SIG-M5 (cell line): ENCODE data around the gene CYB561.
"Not testable (repeated sequence)": the region's sequence is repeated elsewhere in the genome, so short reads cannot be mapped to it uniquely, and the experiment has no call there.

Experiments used
- DNase-seq: peaks from one replicate; lab custom pipeline; 2025; lab: John Stamatoyannopoulos, UW

CYB561 gene

DNA sequence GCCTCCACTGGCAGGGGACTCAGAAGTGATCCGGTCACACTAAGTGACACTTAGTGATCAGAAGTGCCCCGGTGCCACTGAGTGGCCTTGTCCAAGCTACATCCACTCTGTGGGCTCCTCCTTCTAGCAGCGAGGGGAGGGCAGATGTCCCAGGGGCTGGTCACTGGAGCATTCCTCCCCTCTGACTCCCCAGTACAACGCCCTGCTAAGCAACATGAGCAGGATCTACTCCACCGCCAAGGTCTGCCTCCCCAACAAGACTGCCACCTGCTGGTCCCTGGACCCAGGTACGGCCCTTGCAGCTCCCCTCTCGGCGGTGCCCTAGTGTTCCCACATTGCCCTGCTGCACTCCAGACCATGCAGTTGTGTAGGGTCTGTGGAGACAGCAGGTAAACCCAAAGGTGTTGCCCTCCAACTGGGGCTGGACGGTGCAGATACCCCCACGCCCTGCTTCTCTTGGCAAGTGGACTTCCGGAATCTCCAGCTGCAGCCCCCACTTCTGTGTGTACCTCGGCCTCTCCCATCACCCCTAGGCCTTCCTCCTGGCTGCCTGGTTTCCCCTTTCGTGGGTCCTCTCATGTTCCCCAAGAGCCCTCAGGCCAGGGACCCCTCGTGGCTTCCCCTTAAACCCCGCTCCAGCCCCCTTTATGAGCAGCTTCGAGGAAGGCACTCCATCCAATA, 32.8 kb upstream of the CYB561 start:
- no peak for DNase-seq

DNA sequence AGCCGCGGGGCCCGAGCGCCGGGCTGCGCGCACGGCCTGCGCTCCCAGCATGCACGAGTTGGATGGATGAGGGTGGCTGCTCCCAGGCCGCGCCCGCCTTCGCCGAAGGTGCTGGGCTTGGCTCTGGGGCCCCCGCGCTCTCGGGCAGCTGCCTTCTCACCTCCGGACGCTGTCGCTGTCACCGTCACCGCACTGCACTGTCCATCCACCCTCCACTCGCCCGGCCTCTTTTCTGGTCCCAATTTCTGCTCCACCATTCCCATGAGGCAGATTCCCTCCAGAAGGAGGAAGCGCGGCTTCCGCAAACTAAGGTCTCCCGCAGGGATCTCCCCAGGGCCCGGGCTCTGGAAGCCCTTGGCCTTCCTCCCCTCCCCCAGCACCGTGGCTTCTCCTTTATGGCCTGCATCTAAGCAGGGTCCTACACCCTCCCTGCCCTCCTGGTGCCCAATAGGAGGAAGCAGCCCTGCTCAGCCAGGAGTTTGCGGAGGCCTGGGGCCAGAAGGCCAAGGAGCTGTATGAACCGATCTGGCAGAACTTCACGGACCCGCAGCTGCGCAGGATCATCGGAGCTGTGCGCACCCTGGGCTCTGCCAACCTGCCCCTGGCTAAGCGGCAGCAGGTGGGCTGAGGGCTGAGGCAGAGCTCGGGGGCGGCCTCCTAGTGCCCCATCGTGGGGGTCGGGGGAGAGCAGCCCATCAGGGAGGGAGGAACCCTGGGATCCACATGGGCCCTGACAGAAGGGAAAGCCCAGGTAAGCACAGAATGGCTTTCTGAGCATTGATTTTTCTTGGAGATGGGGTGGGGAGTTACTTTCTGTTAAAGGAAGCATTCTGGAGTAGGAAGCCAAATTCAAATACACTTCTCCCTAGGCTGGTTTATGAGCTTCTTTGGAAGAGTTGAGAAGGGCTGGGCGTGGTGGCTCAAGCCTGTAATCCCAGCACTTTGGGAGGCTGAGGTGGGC, 31.7 kb upstream of the CYB561 start:
- no peak for DNase-seq

DNA sequence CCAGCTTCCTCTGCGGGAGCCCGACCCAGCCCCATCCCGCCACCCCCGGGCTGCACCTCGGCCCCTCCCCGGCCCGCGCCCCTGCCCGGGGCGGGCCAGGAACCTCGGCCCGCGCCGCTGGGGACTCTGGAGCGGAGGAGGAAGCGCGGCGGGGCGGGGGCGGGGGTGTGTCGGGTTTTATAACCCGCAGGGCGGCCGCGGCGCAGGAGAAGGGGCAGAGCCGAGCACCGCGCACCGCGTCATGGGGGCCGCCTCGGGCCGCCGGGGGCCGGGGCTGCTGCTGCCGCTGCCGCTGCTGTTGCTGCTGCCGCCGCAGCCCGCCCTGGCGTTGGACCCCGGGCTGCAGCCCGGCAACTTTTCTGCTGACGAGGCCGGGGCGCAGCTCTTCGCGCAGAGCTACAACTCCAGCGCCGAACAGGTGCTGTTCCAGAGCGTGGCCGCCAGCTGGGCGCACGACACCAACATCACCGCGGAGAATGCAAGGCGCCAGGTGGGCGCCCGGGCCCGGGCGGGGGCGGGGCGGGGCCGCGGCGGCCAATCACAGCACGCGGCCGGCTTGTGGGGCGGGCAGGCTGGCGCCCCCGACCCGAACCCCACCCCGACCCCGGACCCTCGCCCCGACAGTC, 30.9 kb upstream of the CYB561 start, which contains the start of gene ACE:
ACE (plus strand) TSS at position 208 of the 626 bp plus-strand sequence; CDS start at position 242, 34 bp downstream.
- DNase-seq = no peak

DNA sequence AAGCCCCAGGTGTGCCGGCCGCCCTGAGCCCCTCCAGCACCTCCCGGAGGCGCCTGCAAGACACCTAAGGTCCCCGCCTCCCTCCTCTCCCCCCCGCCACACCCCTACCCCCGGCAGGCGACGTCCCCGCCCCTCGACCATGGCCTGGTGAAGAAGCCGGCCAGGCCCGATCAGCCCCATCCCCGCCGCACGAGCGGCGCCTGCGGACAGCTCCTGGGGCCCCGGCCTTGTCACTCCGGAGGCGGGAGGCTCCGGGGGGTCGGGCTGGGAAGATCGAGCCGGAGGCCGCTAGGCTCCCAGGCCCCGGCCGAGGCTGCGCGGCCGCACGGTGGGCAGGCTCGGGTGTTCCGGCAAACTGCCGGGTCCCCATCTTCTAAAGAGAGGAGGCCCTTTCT, 30.4 kb upstream of the CYB561 start:
- no peak for DNase-seq

- DNase-seq = no peak
Measured at GRCh38 chr17:63475491-63476412, 29.6 kb upstream of the CYB561 start.

DNA sequence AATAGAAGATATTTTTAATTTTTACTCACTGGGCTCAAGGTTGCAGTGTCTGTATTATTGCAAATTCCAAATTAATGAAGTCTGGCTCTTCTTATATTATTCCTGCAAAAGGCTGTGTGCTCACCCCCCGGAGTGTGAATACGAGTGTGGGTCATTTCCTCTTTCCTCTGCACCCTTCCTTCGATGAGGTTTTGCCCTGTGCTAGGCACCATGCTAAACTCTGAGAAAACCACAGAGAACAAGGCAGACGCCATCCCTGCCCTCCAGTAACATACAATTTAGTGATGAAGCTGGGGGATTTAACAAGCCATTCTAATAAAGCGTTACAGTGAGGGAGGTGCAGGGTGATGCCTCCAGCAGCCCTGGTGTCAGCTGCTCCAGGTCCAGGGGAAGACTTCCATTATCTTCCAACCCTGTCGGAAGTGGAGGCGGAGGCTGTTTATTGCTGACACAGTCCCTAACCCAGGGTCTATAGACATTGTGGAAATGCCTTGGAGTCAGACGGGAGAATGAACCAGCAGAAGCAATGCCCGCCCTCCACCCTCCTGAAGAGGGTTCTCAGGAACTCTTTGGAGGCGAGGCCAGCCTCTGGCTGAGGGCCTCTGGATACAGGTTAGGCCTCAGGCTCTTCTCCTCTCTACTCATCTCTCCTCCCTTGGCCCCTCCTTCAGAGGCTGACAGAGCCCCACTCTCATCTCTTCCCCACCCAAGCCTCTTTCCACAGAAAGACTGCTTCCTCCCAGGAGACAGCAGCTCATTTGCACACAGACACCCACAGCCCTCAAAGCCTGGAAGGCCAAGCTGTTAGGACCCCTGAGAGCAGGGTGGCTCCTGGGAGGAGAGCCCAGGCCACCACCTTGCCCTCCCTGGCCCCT, 28.7 kb upstream of the CYB561 start:
- DNase-seq = no peak

GRCh38 chr17:63474174-63474573, 28.1 kb upstream of the CYB561 start:
- no peak for DNase-seq

- not testable (repeated sequence) for DNase-seq
Measured at GRCh38 chr17:63468099-63468498, 22.0 kb upstream of the CYB561 start.

DNA sequence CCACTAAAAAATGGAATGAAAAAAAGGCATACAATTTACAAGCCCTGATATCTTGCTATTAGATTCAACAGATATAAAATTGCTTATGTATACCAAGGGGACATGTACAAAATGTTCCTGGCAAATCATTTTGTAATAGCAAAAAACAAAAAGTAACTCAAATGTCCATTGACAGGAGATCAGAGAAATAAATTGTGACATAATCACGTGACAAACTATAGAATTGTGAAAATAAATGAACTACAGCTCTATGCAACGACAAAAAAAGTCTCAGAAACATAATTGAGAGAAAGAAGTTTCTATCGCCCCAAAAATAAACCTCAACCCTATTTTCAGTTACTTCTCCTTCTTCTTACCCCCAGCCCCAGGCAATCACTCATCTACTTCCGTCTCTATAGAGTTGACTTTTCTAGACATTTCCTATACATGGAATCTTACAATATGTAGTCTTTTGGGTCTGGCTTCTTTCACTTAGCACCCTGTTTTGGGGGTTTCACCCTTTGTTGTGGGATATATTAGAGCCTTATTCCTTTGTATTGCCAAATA, 18.7 kb upstream of the CYB561 start:
- peak; percentile 50 for DNase-seq

- DNase-seq = no peak
Measured at GRCh38 chr17:63463771-63464170, 17.7 kb upstream of the CYB561 start.

- DNase-seq = no peak
Measured at GRCh38 chr17:63460018-63460417, 13.9 kb upstream of the CYB561 start.

DNA sequence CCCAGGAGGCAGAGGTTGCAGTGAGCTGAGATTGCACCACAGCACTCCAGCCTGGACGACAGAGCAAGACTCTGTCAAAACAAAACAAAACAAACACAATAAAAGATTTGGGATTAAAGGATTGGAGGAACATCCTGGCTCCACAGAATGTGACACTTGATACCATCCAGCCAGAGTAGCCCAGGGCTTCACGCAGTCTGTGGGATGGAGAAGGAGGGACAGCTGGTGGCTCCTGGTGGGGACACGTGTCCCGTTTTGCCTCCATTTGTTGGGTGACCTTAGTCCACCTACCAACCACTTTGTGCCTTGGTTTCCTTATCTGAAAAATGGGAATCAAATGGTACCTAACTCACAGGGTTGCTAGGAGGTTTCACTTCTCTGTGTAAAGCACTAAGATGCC, 12.4 kb upstream of the CYB561 start:
- DNase-seq = no peak

DNA sequence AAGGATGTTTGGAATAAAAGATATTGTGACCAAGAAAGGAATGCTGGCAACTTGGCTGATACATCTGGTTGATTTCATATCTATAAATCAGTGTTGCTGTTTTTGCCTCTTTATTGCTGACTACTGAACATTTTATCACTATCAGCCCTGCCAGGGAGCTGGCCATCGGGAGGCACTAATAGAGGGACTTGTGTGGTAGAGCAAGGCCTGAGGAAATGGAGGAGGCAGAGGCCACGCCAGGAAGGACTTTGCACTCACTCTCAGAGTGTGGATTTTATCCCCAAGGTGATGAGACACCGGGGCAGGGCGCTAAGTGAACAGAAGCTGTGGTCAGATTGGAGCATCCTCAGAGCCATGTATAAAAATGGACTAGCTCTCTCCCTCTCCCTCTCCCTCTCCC, 9.3 kb upstream of the CYB561 start:
- no peak for DNase-seq

DNA sequence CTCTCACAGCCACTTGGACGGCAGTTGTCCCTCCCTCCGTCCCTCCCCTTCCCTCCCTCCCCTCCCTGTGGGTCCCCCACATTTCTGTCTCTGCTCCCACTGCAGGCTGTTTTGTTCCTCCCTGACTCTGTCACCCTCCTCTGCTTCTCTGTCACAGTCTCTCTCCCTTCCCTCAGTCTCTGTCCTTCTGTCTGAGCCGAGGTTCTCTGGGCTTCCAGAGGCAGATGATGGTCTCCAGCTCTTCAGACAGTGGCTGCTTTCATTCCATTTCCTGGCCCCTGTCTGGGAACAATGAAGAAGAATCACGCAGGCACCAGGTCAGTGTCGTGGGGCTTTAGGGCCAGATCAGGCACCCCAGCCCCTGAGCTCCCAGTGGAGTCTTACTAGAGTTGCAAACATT, 8.8 kb upstream of the CYB561 start:
- DNase-seq = no peak

- DNase-seq = not testable (repeated sequence)
Measured at GRCh38 chr17:63454357-63454756, 8.3 kb upstream of the CYB561 start.

GRCh38 chr17:63452962-63453551, 7.0 kb upstream of the CYB561 start:
- DNase-seq = no peak

DNA sequence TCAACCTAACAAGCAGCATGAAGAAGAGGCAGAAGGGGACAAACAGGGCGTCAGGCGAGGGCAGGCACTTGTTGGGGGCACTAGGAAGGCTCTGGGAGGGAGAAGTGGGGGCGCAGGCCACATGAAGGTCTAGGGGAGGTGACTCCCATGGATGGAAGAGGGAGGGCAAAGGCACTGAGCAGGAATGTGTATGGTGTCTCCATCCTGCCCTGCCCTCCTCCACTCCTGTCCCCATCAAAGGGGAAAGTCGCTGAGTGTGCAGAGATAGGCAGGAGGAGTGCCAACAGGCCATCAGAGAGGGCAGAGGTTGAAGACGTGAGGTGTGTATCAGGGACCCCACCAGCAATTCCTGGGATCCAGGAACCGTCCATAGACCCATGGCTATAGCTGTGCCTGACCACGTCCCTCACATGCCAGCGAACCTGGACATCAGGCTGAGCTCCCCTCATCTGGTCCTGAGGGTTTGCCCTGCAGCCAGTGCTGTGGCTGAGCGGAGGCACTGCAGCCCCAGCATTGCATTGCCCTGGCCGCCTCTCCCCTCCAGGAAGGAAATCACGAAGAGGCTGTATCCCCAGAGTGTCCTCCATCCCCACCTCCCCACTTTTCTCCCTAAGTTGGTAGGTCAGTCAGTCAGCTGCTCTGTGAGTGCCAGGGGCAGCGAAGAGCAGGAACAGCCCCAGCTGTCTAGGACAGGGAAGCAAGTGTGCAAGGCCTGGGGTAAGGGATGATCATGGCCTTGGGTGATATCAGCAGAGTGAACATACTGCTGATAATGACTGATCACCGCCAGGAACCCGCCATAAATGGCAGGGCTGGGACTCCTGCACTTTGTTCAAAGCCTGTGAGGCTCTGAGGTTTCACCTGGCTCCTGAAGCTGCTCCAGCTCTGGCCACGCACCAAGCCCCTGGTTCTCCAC, 6.2 kb upstream of the CYB561 start:
- no peak for DNase-seq

DNA sequence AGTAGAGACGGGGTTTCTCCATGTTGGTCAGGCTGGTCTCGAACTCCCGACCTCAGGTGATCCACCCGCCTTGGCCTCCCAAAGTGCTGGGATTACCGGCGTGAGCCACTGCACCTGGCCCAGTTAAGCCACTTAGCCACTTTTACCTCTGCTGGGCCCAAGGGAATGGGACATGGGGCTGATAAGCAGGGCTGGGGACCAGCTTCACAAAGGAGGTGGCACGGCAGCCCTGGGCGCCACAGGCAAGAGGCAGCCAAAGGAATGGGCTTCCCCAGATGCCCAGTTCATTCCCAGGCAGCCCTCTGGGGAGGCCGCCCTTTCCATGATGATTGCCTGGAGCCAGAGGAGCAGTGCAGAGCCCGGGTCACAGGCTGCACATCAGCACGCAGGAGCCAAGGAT, 5.0 kb upstream of the CYB561 start:
- no peak for DNase-seq

DNA sequence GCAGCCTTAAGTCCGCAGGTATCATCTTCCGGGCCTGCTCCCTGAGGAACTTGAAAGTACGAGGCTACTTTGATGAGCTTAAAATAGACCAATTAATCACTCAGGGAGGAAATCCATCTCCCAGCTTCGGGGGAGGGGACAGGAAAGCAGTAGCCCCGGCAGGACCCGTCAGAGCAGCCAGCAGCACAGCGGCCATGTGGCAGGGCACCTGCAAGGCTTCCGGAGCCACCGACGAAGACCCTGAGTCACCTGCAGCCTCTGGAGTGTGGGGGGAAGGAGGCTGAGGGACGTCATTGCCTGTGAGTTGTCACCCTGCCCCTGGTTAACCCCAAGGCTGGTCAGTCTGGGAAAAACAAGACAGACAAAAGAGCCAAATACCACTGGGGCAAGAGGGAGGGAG, 4.4 kb upstream of the CYB561 start:
- no peak for DNase-seq
